Head of caudate nucleus (tissue), 42 donors: ENCODE results near the gene RNF181.
"Not testable (repeated sequence)": the region's sequence is repeated elsewhere in the genome, so short reads cannot be mapped to it uniquely, and the experiment has no call there.

Experiments
- DNase-seq, 42 donors: peaks; one replicate each; pipeline versions ENCODE4 v3.0.0 to v3.0.0-alpha.2; 2020 to 2021; ENCODE audit warnings: mixed read lengths in 7 of 42
- intact Hi-C: fragments of 100-400 bp; cut with DNase I; formaldehyde crosslinking; loops from one replicate; pipeline ENCODE4 v1.15.0; 2022

RNF181 gene

DNA sequence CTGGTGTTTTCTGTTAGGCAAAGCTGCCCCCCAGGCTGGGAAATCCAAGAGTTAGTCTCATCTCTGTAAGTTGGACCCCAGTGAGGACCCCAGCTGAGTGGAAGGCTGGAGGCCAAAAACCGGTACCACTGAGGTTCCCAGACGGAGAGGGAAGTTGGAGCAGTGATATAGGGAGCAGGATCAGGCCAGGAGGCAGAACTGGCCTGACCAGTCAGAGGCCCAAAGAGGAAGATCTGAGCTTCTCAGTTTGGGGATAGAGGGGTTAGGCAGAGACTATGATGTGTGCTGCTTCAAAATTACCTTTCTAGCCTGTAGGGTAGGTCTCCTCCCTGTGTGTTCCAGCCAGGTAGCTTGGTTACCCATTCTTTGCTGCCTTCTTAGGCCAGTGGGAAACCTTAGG, 4.6 kb upstream of the RNF181 start:
- intact Hi-C loops, result no loop called here
- no peak for DNase-seq

GRCh38 chr2:85591563-85591962, 4.0 kb upstream of the RNF181 start:
- intact Hi-C loops, result no loop called here
- no peak for DNase-seq

DNA sequence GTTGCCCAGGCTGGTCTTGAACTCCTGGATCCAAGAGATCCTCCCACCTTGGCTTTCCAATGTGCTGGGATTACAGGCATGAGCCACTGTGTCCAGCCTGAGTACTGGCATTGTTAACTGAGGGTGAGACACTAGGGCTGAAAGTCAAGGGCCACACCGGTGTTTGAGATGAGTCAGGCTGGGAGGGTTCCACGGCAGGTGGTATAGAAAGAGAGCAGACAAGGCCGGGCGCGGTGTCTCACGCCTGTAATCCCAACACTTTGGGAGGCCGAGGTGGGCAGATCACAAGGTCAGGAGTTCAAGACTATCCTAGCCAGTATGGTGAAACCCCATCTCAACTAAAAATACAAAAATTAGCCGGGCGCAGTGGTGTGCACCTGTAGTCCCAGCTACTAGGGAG, 3.2 kb upstream of the RNF181 start:
- intact Hi-C loops, DNase-seq: not testable (repeated sequence)

GRCh38 chr2:85593023-85593422, 2.5 kb upstream of the RNF181 start:
- intact Hi-C loops, result no loop called here

GRCh38 chr2:85594715-85595300, 737 bp upstream of the RNF181 start:
- intact Hi-C loops, result loop anchor here (5.0 kb wide), 1 partner anchor 33 kb away; the partner anchor contains the start of gene GGCX
- no peak for DNase-seq

More at GRCh38 chr2:85593023-85593422, 2.5 kb upstream of the RNF181 start:
- DNase-seq, result no peak

- intact Hi-C loops, result loop anchor here (5.0 kb wide), 1 partner anchor 34 kb away; the partner anchor contains the start of gene GGCX
Measured at GRCh38 chr2:85596026-85596333, 435 bp downstream of the RNF181 start.

GRCh38 chr2:85596486-85597143, 1.1 kb downstream of the RNF181 start:
- intact Hi-C loops, result loop anchor here (5.0 kb wide), 1 partner anchor 34 kb away; the partner anchor contains the start of gene GGCX
- no peak for DNase-seq

More at GRCh38 chr2:85596026-85596333, 435 bp downstream of the RNF181 start:
- no peak for DNase-seq

DNA sequence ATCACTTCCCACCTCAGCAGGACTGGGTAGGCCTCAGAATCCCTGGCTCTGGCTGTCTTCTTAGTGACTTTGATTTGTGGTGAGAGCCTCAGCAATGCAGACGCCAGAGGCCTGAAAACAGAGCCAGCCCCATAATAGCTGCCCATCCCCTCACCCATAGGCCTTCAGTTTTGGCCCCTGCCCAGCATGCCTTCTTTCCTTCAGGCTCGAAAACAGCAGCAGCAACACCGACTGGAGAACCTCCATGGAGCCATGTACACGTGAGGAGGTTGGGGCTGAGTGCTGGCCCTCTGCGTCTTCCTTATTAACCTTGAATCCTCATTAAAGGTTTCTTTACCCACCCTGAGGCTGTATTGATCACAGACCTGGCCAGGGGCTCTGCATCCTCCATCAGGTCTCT, 1.7 kb downstream of the RNF181 start:
- intact Hi-C loops, result loop anchor here (5.0 kb wide), 1 partner anchor 35 kb away; the partner anchor contains the start of gene GGCX
- no peak for DNase-seq

DNA sequence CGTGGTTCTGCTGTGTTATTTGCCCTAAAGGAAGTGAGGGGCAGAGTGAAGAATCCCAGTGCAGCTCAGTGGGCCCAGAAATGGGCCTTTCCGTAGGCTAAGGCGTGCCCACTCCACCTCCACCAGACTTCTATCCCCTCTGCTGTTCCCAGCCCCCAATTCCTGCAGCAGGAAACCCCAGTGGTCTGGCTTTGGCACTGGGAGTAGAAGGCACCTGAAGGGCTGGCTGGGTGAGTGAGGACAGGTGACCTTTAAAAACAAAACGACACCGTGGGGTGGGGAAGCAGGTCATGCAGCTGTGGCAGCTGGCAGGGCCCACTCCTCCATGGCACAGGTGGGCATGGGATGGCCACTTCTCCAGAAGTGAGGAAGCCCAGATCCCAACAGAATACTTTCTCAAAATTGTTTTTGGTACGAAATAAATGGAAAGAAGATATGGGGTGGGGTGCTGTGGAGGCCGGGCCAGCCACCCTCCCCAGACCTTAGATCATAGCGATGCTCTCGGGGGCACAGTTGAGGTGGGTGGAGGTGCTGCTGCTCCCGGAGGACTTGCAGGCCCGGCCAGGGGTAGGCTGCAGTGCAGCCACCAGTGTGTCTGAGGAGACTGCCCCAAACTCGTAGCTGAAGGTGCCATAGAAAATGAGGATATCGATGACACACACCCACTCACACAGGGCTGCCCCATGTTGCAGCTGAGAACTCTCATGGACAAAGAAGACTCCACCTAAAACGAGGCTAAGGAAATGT, 3.2 kb downstream of the RNF181 start:
- intact Hi-C loops, result loop anchor here (5.0 kb wide), 1 partner anchor 36 kb away; the partner anchor contains the start of gene GGCX
- no peak for DNase-seq

GRCh38 chr2:85599468-85600234, 4.1 kb downstream of the RNF181 start:
- intact Hi-C loops, result loop anchor here (5.0 kb wide), 1 partner anchor 37 kb away; the partner anchor contains the start of gene GGCX
- no peak for DNase-seq

DNA sequence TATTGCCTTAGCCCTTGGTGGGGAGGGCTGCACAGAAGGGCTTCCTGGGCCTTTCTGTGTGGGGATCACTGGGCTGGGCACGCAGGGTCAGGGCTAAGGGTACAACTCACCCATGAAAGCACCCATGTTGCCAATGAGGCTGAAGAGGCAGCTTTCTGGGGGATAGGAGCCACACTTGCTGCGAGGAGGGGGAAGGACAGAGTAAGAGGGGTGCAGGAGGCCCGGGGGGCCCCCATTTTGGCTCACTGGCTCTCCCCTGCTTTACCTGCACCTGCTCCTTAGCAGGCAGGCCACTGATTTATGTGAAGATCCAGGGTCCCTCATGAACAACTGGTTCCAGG, 4.7 kb downstream of the RNF181 start:
- intact Hi-C loops, result no loop called here
- no peak for DNase-seq

DNA sequence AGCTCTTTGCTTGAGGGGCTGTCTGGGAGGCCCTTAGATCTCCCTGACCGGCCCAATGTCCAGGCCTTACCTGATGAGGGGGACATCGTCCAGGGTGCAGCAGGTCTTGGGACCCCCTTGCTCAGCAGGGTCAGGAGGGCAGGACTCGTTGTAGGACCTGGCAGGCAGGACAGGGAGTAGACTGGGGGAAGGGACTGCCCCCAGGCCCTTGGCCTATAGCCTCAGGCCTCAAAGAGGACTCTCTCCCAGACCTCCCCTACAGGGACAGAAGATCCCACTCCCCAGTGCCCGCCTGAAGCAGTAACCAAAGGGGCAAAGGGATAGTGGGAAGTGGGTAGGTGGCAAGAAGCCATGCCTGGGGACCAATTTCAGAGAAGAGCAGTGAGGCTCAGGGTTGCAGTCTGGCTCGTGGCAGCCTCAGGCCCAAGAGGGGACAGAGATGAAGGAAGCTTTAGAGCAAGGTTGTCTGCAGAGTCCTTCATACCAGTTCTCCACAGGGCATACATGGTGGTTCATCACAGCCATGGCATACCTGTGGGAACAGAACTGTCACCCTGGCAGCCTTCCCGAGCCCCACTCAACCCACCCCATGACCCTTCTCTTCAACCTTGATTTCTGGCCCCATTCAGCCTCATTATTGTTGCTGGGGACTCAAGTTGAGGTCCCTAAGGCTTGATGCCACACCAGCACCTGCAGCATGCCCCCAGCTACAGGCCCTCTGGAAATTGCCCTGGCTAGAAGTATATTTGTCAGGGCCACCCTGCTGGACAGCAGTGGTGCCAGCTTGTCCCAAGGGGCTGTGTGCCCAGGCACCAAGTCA, 5.6 kb downstream of the RNF181 start:
- no peak for DNase-seq
- intact Hi-C loops, result no loop called here

DNA sequence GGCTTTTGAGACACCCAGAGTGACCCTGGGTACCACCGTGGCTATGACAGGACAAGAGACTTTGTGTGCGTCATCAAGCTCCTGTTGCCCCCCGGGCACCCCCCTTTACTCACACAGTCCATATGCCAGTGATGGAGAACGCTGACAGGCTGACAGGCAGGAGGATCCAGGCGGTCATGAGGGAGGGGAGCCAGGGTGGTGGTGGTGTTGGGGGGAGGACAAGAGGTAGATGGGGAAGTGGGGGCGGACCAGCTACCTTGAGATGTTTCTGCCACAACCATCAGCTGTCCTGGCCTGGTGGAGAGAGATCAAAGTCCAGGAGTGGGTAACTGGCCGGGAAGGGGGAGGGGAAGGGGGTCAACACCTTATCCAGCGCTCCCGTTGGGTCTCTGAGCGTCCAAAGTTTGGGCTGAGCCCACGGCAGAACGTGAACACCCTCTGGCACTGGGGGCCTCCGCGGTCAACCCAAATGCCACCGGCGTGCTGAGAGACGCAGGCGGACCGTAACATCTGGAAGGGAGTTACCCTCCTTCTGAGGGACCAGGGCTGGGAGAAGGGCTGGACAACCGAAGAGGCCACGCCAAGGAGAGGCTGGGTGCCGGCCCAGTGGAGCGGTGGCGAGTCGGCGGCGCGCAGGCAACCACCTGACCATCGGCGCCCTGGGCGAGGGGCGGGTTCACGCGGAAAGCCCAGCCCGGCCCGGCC, 6.4 kb downstream of the RNF181 start:
- peak in 40 of 42 donors; percentile 52 to 86 (median 71) for DNase-seq
- intact Hi-C loops, result no loop called here

- intact Hi-C loops, result no loop called here
- DNase-seq, result peak; percentile 86 to 97 (median 94)
Measured at GRCh38 chr2:85602476-85603234, 7.1 kb downstream of the RNF181 start, which contains the start of gene TMEM150A. TMEM150A (minus strand) TSS chr2:85602698; CDS start chr2:85601948, 750 bp downstream.

DNA sequence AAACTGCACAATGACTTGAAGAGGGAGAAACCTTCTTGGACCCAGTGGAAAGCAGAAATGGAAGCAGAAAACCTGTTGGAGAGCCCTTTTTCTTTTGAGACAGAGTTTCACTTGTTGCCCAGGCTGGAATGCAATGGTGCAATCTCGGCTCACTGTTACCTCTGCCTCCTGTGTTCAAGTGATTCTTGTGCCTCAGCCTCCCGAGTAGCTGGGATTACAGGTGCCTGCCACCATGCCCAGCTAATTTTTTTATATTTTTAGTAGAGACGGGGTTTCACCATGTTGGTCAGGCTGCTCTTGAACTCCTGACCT, 8.5 kb downstream of the RNF181 start:
- DNase-seq, intact Hi-C loops: not testable (repeated sequence)

- intact Hi-C loops, result no loop called here
- no peak for DNase-seq
Measured at GRCh38 chr2:85604568-85605339, 9.2 kb downstream of the RNF181 start.
